GM12864 (cell line): ENCODE results near the gene HERC3.

Experiments
- DNase-seq: peaks from one replicate; pipeline ENCODE4 v3.0.0-alpha.2; 2011; ENCODE audit warnings: low read depth
- H3K4me3 ChIP-seq: 2 replicates; pipeline ENCODE4 v1.5.1; 2011; ENCODE audit warnings: mild to moderate bottlenecking, low read depth, low read length, control low read depth
- CTCF ChIP-seq: IDR thresholded peaks from 2 replicates; pipeline ENCODE4 v1.5.1; 2011; ENCODE audit warnings: low read depth, mild to moderate bottlenecking, moderate library complexity, low read length, control low read depth, inconsistent platforms; ENCODE audit errors: missing control alignments

Gene HERC3

GRCh38 chr4:88737307-88737941 is 145.1 kb downstream of the HERC3 start:
- no peak overlapping the region for H3K4me3 ChIP-seq
- no peak for DNase-seq
- no peak for TF ChIP-seq CTCF

GRCh38 chr4:88738180-88738579 is 145.9 kb downstream of the HERC3 start:
- no peak for TF ChIP-seq CTCF
- DNase-seq: no peak
- H3K4me3 ChIP-seq: no peak overlapping the region

GRCh38 chr4:88742561-88742960 is 150.3 kb downstream of the HERC3 start:
- DNase-seq: no peak
- H3K4me3 ChIP-seq: no peak overlapping the region
- TF ChIP-seq CTCF: no peak

GRCh38 chr4:88743696-88744095 is 151.4 kb downstream of the HERC3 start:
- no peak for DNase-seq
- H3K4me3 ChIP-seq: no peak overlapping the region
- no peak for TF ChIP-seq CTCF

GRCh38 chr4:88744609-88745008 is 152.3 kb downstream of the HERC3 start:
- no peak for TF ChIP-seq CTCF
- H3K4me3 ChIP-seq: no peak overlapping the region
- DNase-seq: no peak

- TF ChIP-seq CTCF: no peak
- DNase-seq: no peak
Measured at GRCh38 chr4:88745175-88745574, 152.9 kb downstream of the HERC3 start.

GRCh38 chr4:88745581-88746163 is 153.4 kb downstream of the HERC3 start:
- TF ChIP-seq CTCF: no peak
- no peak for DNase-seq
- no peak overlapping the region for H3K4me3 ChIP-seq

More at GRCh38 chr4:88745175-88745574, 152.9 kb downstream of the HERC3 start:
- H3K4me3 ChIP-seq: no peak overlapping the region
